PC-9 (cell line): ENCODE data around the gene NEK8.
"Not testable (repeated sequence)": the region's sequence is repeated elsewhere in the genome, so short reads cannot be mapped to it uniquely, and the experiment has no call there.

Source experiments
- CTCF ChIP-seq: fragments of 200-600 bp; sonication (generic); conservative IDR thresholded peaks from 2 replicates; pipeline ENCODE4 v1.6.1; 2017; ENCODE audit warnings: mixed run types, antibody characterized with exemption, mild to moderate bottlenecking, moderate library complexity
- EZH2 ChIP-seq: fragments of 200-600 bp; sonication (generic); IDR thresholded peaks from 2 replicates; pipeline ENCODE4 v1.8.0; 2017; ENCODE audit warnings: antibody characterized with exemption, low read depth

- not testable (repeated sequence) for TF ChIP-seq CTCF, EZH2
These were observed 7.6 kb upstream of the NEK8 start for GRCh38 chr17:28720997-28721329.
